ENCODE measurements around the gene NTSR1.
"Not testable (repeated sequence)": the region's sequence is repeated elsewhere in the genome, so short reads cannot be mapped to it uniquely, and the experiment has no call there.

The NTSR1 gene

DNA sequence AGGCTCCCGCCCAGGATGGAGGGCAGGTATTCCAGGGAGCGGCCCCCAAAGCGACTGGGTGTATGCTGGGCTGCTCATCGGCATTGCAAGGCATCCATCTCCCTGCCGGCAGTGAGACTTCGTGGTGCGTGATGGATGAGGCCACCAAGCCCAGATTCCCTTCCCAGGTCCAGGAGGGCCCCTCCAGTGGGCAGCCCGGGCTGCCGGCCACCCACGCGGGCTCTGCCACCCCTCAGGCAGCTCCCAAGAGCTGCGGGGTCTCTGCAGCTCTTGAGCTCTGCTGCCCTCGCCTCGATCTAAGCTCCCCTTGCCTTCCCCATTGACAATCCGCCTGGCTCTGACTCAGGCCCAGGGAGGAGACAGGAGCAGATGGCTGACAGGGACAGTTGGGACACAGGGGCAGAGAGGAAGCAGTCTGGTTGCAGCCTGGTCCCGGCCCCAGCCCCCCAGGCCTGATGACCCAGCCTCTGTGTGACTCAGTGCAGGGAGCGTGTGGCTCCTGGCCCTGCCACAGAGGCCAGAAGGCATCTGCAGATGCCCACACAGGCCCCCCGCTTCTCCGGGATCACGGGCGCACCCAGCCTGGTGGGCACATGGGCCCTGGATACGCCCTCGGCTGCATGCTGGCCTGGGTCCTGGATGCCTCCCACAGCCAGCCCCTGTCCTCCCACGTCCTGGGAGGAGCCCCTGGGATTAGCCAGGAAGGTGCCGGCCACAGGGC lies 33.3 kb upstream of the NTSR1 start:
- no peak for DNase-seq

DNA sequence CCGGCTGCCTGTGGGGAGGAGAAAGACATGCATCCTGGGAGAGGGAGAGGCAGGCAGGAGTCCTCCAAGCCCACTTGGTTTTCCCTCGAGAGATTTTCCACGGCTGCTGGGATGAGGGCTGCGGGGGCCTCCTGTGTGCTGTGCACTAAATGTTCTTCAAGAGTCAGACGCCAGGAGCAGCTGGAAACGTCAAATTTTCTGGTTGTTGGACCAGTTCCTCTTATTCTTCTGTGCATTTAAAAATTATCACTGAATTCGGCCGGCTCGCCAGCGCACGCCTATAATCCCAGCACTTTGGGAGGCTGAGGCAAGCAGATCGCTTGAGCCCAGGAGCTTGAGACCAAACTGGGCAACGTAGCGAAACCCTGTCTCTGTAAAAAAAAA lies 32.8 kb upstream of the NTSR1 start:
- DNase-seq, result no peak

DNA sequence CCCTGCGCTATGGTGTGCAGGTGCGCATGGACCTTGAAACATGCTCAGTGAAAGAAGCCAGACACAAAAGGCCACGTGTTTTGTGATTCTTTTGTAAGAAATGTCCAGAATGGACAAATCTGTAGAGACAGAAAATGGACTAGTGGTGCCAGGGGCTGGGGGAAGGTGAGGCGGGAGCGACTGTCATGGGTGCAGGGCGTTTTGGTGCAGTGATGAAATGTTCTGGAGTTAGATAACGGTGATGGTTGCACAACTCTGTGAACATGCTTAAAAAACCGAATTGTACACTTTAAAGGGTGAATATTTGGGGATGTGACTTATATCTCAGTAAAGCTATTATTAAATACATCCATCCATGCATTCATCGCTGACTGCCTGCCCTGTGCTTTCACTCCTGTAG lies 31.7 kb upstream of the NTSR1 start:
- DNase-seq, result no peak

DNA sequence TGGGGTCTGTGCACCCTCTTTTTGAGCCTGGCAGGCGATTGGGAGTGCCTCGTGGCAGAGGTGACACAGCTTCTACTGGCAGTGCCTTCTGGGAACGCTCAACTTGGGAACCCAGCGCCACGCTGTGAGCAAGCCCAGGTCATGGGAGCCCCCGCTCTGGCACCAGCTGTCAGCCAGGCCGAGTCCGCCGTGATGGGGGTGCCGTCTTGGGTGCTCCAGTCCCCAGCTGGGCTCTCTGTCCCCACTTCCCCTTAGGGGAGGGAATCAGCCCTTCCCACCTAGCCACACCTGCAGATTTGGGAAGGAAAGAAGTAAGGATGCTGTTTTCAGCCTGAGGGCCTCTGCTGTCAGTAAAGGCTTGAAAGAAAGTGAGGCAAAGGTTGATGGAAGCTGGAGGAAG lies 31.0 kb upstream of the NTSR1 start:
- DNase-seq, result no peak

DNA sequence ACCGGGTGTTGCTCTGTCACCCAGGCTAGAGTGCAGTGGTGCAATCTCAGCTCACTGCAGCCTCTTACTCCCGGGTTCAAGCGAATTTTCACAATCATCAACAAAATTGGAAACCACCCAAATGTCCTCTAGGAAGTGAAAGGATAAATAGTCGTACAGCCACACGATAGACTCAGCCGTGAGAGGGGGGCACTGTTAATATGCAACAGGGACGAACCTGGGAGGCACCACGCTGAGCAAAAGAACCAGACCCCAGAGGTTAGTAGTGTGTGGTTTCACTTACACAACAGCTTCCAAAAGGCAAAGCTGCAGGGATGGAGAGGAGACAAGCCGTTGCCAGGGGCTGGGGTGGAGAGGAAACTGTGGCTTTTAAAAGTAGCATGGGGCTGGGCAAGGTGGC lies 30.1 kb upstream of the NTSR1 start:
- DNase-seq, result no peak

DNA sequence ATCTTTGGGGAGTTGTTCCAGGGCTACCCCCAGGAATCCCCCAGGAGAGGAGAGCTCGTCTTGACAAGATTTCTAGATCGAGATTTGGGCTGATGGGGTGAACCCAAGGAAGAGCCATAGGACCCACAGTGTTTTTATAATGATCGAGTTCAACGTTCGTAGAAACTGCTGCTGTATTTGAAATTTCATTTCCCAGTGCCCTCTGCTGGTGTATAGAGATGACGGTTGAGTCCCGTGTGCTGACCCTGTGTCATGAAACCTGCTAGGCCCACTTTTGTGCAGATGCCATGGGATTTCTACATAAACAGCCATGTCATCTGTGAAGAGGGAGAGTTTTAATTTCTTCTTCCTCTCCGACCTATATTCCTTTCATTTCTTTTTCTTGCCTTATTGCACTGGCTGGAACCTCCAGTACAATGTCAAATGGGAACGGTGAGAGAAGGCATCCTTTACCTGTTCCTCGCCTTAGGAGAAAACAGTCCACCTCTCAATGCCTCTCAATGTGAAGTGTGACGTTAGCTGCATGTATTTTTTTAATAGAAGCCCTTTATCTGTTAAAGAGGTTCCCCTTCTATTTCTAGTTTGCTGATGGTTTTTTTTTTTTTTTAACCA lies 28.6 kb upstream of the NTSR1 start:
- DNase-seq, result no peak

DNA sequence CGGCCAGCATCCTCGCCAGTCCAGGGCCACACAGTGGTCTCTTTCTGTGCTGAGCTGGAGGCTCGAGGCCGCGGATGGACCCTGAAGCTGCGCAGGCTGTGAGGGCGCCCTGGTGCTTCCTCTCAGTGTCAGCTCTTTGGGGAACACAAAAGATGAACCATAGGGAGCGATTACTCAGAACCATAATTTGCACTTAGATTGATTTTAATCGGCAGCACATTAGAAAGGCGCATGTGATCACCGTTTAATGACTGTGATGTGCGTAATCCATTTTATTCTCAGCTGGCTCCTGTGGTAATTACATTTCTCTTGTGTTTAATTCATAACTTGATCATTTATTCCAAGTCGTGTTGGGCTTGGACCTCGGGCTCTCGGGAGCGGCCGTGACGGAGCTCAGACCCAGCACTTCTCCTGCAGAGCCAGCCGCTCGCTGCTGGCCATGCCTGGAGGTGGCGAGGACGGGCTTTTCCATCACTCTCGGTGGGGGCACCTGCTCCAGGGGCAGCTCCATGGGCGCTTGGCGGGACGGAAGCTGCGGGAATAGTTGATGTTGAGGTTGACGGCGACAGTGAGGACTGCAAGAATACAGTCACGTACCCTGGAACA lies 25.6 kb upstream of the NTSR1 start:
- DNase-seq, result peak; percentile 67

DNA sequence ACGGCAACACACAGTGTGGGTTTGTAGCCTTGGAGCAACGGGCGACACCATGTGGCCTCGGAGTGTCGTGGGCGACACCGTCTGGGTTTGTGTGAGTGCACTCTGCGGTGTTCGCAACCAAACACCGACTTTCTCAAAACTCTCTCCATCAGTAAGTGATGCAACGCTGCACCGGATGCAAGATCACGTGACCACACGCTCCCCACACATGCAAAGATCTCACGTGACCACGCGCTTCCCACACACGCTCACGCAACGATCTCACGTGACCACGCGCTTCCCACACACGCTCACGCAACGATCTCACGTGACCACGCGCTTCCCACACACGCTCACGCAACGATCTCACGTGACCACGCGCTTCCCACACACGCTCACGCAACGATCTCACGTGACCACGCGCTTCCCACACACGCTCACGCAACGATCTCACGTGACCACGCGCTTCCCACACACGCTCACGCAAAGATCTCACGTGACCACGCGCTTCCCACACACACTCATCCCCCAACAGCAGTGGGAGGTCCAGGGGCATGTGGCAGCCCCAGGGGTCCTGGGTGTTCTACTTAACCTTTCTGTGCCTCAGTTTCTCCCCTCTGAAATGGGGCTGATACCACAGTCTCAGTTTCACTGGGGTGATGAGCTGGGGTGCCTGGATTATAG lies 24.8 kb upstream of the NTSR1 start:
- not testable (repeated sequence) for DNase-seq

DNA sequence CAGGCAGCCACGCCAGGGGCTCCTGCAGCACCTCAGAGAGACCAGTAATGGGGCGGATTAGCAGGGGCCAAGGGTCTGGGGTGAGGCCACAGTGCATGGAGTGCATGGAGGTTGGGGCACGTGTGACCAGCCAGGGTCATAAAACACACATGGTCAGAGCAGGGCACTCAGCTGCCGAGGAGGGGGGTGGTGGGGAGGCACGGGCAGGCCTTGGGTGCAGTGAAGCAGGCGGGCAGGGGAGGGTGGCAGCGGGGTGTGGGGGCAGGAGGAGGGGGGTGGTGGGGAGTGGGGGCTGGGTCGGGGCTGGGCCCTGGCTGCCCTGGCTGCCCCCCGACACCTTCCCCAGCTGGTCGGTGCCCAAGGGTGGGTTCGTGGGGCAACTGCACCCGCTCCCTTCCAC lies 23.7 kb upstream of the NTSR1 start:
- no peak for DNase-seq

DNA sequence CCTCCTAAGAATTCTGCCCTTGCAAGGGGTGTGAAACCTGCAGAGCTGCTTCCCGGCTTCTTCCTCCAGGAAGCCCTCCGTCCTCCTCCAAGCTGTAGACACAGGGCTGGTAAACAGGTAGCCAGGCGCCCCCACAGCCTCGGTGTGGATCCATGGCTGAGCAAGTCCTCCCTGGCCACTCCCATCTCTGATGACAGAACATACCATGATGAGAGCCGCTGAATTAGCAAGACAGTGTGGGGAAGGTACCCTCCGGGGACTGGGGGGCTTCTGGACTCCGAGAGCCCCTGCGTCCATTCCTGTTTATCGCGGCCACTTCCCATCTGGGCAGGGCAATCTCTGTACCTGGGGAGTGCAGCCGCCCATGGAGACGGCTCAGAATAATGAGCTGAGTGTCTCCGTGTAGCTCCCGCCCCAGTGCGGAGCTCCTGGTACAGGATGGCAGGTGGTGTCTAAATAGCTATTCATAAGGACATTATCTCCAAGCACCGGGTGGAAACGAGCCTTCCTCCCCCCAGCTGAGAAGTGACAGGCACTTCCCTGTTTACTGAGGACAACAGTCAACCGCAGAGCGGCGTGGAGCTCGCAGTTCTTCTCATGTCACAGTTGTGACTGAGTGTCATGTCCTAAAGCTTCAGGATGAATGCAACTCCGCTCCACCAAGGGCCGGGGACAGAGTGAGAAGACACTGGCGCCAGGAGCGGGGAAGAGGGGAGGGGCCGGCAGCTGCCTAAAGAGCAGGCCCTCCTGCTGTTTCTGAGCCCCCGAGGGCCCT lies 22.7 kb upstream of the NTSR1 start:
- DNase-seq, result peak; percentile 86

DNA sequence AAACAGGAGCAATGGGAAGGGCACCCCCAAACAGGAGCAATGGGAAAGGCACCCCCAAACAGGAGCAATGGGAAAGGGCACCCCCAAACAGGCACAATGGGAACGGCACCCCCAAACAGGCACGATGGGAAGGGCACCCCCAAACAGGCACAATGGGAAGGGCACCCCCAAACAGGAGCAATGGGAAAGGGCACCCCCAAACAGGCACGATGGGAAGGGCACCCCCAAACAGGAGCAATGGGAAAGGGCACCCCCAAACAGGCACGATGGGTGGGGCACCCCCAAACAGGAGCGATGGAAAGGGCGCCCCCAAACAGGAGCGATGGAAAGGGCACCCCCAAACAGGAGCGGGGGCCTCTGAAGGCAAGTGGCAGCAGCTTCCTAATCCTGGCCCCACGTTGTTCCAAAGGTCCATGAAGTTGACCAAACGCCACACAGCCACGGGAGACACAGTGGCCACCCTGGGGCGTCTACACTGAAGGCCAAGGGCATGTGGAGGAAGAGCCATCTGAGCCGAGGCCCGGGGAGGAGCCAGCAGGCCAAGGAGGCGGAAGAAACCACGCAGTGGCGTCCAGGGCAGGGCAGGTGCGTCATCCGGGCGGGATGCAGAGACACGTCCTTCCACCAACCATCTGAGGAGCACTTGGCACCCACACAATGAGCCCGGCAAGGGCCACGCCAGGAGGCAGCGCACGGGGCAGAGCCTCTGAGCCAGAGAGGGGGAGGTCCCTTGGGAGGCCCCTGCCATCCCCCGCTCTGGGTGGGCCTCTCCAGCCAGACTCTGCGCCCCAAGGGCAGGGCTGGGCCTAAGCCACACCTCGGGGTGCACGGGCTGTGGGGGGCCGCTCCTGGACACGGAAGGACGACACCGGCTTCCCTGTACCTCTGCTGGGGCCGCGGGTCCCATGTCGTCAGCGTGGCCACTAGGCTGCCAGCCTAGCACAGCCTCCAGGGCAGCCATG lies 21.5 kb upstream of the NTSR1 start:
- no peak for DNase-seq

DNA sequence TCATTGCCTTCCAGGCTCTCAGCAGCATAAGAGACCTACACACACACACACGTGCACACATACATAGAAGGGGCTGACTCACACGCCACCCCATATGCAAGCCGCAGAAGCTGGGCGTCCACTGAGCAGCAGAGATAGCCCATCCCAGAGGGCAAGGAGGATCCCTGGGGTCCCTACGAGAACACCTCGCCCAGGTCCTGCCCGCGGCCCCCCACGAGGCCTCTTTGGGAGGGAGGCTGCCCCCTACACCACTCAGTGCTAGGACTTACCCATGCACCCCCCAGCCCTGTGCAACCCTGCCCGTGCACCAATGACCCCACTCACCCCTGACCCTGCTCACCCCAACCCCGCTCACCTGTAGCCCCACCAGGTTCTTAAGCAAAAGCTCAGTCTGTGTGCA lies 20.6 kb upstream of the NTSR1 start:
- no peak for DNase-seq

DNA sequence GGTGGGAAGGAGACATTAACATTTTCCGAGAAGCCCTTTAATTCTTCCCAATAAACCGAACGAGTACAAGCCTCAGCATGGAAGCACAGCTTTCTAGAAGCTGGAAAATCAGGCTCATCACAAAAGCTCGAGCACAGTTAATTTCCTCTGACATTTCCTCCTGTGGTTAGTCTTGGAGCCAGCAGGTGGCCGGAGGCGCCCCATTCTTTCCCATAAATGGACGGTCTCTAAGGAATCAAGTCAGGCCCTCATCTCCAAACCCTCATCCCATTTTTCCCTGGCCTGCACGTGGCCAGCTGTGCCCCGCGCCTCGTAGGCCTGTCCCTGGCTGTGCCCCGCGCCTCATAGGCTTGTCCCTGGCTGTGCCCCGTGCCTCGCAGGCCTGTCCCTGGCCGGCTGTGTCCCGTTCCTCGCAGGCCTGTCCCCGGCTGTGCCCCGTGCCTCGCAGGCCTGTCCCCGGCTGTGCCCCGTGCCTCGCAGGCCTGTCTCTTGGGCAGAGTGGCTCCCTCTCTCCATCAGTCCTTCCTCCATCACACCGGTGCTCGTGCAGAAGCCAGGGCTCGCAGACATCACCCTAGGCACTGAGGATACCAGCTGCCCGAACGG lies 19.7 kb upstream of the NTSR1 start:
- DNase-seq, result no peak

DNA sequence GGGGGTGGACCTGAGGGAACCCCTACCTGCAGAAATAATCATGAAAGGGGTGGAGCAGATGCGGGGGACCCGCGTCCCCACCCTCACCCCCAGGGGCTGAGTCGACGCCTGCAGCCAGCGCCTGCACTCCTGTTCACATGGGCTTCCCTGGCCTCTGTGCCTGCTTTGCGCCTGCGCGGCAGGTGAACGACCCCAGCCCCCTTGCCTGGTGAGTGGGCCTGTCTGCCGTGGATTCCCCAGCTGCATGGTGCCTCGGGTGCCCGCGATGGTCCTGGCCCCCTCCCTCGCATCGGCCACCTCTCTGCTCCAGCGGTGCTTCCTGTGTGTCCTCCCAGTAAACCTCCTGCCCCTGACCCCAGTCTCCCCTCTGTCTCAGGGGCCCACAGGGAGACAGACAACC lies 18.8 kb upstream of the NTSR1 start:
- no peak for DNase-seq

DNA sequence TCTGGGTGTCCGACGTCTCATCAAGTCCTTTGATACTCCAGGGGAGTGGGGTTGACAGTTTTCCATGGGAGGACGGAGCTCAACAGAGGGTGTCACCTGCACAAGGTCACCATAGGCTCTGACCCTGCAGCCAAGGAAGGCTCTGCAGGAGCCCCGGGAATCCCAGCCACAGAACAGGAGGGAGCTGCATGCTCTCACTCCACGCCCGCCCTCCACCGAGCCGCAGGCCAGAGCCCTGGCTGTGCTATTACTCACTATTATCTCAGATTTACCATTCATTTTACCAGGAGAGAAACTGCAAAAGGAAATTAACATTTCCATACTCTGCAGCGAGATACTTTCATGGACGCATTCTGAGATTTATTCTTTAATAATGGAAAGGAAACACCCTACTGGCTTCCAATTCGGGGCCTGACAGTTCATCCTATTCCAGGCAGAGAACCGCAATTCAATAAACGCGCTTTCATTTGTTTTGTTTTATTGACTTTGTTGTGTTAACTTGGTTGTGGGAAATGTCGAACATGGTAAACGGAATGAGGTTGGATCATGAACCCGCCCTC lies 18.3 kb upstream of the NTSR1 start:
- DNase-seq, result no peak

DNA sequence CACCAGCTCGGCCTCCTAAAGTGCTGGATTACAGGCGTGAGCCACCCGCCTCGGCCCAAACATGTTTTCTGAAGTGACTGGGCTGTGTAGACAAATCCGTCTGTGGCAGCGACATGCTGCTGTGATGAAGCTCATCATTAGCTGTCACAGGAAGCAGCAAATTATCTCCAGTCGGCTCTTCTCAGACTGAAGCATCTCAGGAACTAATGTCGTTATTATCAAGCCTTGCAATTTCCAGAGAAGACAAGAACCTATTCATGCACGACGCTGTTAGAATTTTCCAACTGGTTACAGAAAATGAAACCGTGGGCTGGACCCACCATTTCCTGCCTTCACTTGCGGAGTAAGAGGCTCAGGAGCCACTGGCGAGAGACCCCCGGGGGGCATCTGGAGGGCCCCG lies 17.1 kb upstream of the NTSR1 start:
- no peak for DNase-seq

DNA sequence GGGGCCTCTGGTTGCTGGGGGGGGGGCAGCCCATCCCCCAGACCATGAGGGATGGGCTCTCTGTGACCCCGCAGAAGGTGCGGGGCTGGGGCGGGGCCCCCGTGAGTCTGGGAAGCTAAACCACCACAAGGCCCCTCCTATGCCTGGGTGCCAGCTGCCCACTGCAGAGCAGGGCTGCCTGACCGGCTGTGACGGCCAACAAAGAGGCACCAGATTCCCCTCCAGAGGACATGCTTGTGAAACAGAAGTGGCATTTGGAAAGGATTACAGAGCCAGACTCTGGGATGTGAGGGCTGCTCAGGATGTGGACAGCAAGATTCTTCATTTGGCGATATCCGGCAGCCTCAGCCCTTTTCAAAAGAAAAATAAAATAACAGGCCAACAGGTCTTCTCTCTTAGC lies 16.5 kb upstream of the NTSR1 start:
- DNase-seq, result no peak

DNA sequence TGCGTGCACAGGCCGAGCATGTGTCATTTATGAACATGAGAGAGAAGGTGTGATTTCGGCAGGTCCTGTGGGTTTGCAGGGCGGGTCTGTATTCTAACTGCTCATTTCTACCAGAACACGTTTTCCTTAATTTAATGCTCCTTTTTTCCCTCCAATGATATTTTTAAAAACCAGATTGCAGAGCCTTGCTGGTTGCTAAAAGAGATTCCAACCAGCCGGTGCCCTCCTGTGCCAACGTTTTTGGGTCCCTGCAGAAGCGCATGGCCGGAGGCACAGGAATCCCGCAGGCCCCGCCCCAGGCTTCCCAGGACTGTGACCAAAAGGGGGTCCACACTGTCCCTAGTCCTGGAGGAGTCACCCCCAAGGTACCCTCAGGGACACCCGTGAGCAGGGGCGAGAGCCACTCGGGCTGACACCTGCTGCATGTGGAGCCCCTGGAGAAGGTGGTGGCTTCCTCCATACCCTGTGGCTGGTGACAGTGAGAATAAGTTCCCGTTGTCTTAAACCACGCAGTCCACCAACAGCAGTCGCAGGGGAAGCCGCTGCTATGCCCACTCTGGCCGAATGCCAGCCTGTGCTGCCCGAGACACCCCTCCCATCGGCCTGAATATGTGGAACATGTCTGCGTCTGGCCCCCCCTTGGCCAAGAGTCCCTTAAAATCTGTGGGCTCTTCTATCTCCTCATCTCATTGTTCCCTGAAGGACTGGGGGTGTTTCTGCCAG lies 15.7 kb upstream of the NTSR1 start:
- DNase-seq, result no peak

DNA sequence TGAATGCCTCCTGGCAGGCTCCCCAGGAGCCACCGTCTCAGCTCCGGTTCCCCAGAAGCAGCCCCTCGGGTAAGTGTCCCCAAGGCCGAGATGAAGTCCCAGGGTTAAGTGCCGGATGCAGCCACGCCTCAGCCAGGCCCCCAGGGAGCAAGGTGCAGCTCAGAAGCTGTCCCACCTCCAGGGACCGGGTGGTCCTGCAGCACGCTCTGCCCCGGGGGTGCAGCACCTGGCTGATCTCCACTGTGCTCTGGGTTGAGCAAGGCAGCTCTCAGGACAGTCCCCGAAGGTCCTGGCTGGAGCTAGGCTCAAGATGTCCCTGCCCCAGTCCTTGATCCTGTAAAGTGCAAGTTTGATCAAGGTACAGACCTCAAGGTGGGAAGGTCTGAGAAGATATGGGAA lies 15.1 kb upstream of the NTSR1 start:
- no peak for DNase-seq

DNA sequence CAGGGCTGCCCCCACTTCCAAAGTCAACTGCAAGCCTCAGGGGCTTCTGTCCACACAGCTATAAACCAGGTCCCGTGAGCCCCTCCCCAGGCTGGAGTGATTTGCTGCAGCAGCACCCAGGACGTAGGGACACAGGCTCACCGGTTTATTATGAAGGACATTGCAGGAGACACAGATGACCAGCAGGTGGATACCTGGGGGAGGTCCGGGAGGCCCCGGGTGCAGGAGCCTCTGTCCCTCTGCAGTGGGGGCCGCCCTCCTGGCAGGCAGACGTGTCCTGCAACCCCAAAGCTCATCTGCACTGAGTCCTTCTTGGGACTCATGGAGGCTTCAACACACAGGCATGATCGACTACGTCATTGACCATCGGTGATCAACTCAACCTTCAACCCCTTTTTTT lies 14.5 kb upstream of the NTSR1 start:
- no peak for DNase-seq

DNA sequence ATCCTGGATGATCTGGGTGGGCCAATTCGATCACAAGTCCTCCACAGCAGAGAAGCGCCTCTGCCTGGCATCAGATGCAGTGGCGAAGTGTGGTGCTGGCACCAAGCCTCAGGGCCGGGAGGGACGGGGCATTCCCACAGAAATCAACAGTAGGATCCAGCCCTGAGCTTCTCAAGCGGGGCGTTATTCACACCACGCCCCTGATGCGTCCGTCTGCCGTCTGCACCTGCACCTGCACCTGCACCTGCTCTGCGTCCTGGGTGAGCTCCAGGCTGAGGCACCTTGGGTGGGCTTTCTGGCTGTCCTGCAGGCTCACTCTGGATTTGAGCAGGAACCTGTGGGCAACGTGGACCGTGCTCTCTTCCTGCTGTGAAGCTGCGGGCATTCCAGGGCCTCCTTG lies 13.8 kb upstream of the NTSR1 start:
- DNase-seq, result peak; percentile 48

Measured in NCI-H69 (cell line).